T-helper 1 cell treated with Interleukin-12 subunit alpha and Interleukin-12 subunit beta and Interleukin-4 antibody, amounts not matched to agents 30 μg/mL and 1 μg/mL, for 36 hours (primary cell): ENCODE results near the gene PPARA.
A peak's percentile ranks its signal among the peaks of the same experiment; 100 is the strongest.

Experiments
- H3K27ac Mint-ChIP-seq: one replicate; pipeline ENCODE4 v1.8.0; 2021; ENCODE audit warnings: mild to moderate bottlenecking, mixed read lengths
- H3K27me3 Mint-ChIP-seq: one replicate; pipeline ENCODE4 v1.8.0; 2021; ENCODE audit warnings: low read depth, mixed read lengths
- H3K36me3 Mint-ChIP-seq: one replicate; pipeline ENCODE4 v1.8.0; 2021; ENCODE audit warnings: low read depth, mixed read lengths
- H3K4me1 Mint-ChIP-seq: one replicate; pipeline ENCODE4 v1.8.0; 2021; ENCODE audit warnings: low read depth, mixed read lengths
- H3K4me3 Mint-ChIP-seq: one replicate; pipeline ENCODE4 v1.8.0; 2021; ENCODE audit warnings: mild to moderate bottlenecking, moderate library complexity, mixed read lengths
- H3K9me3 Mint-ChIP-seq: one replicate; pipeline ENCODE4 v1.8.0; 2021; ENCODE audit warnings: mixed read lengths

Gene PPARA

DNA sequence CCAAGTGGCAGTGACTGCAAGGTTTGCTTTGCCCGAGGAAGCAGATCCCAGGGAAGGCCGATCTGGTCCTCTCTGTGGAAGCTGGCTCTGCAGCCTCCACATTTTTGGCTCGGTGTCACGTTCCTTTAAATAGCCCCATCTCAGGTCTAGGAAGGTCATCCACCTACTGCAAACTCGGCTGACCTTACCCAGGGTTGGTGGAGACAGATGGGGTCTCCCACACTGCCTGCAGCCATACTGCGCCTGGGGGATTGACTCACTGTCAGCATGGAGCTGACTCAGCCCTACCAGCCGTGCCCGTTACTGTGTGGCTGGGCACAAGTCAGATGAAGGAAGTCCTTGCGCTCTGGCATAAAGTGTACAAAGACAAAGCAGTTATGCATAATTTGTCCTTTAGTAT is 82.9 kb downstream of the PPARA start:
- peaks cover 11% of the 10 kb centered on the region for H3K36me3 Mint-ChIP-seq
- H3K27me3 Mint-ChIP-seq = no peaks in the 10 kb centered on the region
- H3K27ac Mint-ChIP-seq = no peak overlapping the region
- H3K9me3 Mint-ChIP-seq = no peaks in the 10 kb centered on the region
- peaks cover 1% of the 10 kb centered on the region for H3K4me1 Mint-ChIP-seq
- no peak overlapping the region for H3K4me3 Mint-ChIP-seq

DNA sequence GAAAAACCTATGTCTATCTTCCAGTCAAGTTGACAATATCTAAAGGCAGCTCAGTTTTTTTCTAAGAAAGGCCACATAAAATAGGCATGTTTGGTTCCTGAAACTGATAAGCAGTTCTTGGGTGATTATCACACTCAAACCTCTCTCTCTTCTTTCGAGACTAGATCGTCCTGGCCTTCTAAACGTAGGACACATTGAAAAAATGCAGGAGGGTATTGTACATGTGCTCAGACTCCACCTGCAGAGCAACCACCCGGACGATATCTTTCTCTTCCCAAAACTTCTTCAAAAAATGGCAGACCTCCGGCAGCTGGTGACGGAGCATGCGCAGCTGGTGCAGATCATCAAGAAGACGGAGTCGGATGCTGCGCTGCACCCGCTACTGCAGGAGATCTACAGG is 84.6 kb downstream of the PPARA start:
- no peak overlapping the region for H3K4me3 Mint-ChIP-seq
- H3K27me3 Mint-ChIP-seq = no peaks in the 10 kb centered on the region

DNA sequence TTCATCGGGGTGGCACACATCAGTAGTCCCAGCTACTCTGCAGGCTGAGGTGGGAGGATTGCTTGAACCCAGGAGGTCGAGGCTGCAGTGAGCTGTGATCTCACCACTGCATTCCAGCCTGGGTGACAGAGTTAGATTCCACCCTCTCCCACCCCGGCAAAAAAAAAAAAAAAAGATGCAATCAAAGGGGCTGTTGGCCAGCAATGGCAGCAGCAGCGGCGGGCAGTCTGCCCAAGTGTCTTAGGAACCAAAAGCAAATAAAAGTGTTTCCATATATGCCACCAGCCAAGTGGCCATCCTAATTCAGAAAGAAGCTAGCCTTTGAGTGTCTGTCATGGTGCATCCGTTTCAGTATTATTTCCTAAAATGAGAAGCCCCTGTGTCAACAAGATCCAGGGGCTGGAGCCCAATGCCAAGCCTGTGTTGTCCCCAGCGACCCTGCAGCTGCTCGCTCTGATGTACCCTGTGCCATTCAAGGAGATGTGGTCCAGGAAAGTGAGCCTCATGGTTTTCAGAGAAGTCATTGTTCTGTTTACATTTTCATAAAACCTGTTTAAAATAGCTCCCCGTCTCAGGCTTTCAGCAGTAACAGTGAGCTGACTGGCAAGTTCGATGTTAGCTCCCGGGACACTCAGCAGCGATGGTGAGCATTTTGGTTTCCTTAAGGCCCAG is 87.3 kb downstream of the PPARA start:
- Mint-ChIP-seq H3K27me3 (no peaks in the 10 kb centered on the region), H3K4me1 (peaks cover 14% of the 10 kb centered on the region), H3K27ac (no peak overlapping the region), H3K9me3 (no peaks in the 10 kb centered on the region), H3K36me3 (peaks cover 14% of the 10 kb centered on the region), H3K4me3 (no peak overlapping the region)

More for the DNA sequence above, 84.6 kb downstream of the PPARA start:
- Mint-ChIP-seq H3K9me3 (no peaks in the 10 kb centered on the region), H3K27ac (no peak overlapping the region), H3K4me1 (peaks cover 8% of the 10 kb centered on the region), H3K36me3 (peaks cover 12% of the 10 kb centered on the region)

DNA sequence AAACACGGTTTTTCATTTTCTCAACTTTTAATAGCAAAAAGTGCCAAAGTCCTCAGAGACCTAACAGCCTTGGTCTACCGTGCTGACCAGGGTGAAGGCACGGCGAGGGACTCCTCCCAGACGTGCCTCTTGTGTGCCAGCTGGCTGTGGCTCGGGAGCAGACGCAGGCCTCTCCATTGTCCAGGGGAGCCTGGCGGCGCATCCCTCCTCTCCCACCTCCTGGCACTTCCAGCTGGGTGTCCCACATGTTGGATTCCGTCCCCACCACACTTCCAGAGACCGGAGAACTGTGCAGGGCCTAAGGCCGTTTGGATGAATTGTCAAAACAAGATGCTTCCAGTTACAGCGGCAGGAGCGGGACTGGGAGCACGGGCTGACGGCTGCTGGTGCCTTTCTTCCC is 88.2 kb downstream of the PPARA start:
- H3K9me3 Mint-ChIP-seq = no peaks in the 10 kb centered on the region
- no peak overlapping the region for H3K27ac Mint-ChIP-seq
- no peaks in the 10 kb centered on the region for H3K27me3 Mint-ChIP-seq
- H3K4me1 Mint-ChIP-seq = peaks cover 14% of the 10 kb centered on the region
- no peak overlapping the region for H3K4me3 Mint-ChIP-seq
- peaks cover 15% of the 10 kb centered on the region for H3K36me3 Mint-ChIP-seq

DNA sequence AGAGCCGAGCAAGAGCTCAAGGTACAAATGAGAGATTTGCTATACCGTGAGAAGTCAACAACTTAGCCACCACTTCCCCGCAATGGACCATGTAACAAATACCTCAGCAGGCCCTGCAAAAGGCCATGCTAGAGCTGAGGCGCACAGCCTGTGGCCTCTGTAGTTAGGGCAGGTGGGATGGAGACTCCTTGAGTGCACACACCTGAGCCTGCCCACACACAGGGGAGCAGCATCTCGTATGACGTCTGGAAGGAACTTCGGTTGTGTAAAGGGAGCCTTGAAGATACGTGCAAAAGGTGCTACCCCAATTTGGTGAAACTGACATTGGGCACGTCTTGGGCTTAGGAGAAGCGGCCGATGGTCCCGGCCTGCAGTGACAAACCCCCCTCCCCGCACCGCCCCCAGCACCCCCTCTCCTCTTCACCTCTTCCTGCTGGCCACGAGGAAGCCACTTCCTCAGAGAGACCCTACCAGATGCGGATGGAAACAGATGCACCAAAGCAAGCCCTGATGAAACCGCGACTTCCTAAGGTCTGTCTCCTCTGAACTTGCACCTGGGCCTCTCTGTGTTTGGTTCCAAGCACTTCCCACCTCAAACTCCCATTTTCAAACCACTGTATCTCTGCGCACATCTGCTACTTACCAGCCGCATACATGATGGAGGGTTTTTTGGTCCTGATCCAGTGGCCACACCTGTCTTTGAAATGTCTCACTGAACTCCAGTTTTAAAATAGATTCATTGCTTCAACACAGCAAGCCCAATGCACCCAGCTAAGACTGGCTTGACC is 89.1 kb downstream of the PPARA start:
- Mint-ChIP-seq H3K9me3 (no peaks in the 10 kb centered on the region), H3K36me3 (peaks cover 19% of the 10 kb centered on the region), H3K27ac (peak overlapping the region; percentile 60), H3K27me3 (no peaks in the 10 kb centered on the region), H3K4me1 (peaks cover 14% of the 10 kb centered on the region), H3K4me3 (no peak overlapping the region)

DNA sequence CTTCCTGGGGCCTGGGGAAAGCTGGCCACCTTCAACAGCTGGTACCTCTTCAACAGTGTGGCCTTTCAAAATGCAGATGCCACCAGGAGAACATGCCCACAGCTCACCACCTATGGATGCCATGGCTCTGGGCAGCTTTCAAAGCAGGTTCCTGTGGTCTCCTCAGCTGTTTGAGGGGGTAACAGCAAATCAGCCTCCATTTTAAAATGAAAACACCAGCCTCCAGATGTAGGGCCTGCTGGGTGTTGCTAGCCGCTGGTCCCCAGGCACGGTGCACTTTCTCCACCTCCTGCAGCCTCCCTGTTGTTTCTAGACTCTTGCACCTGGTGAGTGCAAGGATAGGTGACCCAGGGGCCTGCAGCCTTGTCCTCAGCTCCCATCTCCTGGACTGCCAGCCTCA is 89.7 kb downstream of the PPARA start:
- H3K27ac Mint-ChIP-seq = no peak overlapping the region
- H3K4me3 Mint-ChIP-seq = no peak overlapping the region
- no peaks in the 10 kb centered on the region for H3K9me3 Mint-ChIP-seq
- peaks cover 17% of the 10 kb centered on the region for H3K36me3 Mint-ChIP-seq
- H3K4me1 Mint-ChIP-seq = peaks cover 14% of the 10 kb centered on the region
- no peaks in the 10 kb centered on the region for H3K27me3 Mint-ChIP-seq

DNA sequence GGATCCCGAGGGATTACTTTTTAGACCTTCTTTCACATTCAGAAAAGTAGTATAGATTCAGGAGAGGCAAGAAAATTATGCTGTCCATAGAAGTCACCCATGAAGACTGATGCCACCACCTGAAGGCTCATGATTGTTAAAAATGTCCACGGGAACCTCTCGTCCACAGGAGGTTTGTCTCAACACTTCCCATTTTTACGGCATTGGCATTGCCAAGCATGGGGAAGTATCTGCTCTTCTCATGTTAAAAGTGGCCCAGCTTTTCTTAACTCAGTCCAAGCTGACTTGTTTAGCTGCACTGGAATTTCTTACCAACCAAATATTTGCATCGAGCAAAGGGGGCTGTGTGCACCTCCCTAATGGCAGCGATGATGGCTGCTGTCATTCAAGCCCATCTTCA is 90.2 kb downstream of the PPARA start:
- no peaks in the 10 kb centered on the region for H3K9me3 Mint-ChIP-seq
- H3K4me3 Mint-ChIP-seq = no peak overlapping the region
- peaks cover 14% of the 10 kb centered on the region for H3K4me1 Mint-ChIP-seq
- H3K27ac Mint-ChIP-seq = no peak overlapping the region
- no peaks in the 10 kb centered on the region for H3K27me3 Mint-ChIP-seq
- H3K36me3 Mint-ChIP-seq = peaks cover 15% of the 10 kb centered on the region

DNA sequence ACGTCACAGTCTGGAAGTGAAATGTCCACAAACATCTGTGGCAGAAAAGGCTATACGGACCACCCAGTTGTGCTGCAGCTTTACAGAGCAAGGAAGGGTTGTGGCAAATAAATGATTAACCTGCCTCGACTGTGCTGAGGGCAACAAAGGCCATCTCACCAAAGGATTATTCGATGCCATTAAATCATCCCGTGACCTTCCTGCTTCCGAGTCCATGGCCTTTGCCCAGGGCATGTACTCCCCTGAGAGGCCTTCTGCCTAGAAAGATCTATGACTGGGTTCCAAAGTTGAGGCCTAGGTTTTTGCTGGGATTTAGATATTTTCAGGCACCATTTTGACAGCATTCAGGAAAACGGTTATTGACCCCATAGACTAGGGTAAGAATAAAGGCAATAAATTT is 90.6 kb downstream of the PPARA start:
- Mint-ChIP-seq H3K27me3 (no peaks in the 10 kb centered on the region), H3K27ac (no peak overlapping the region), H3K4me1 (peaks cover 14% of the 10 kb centered on the region)

DNA sequence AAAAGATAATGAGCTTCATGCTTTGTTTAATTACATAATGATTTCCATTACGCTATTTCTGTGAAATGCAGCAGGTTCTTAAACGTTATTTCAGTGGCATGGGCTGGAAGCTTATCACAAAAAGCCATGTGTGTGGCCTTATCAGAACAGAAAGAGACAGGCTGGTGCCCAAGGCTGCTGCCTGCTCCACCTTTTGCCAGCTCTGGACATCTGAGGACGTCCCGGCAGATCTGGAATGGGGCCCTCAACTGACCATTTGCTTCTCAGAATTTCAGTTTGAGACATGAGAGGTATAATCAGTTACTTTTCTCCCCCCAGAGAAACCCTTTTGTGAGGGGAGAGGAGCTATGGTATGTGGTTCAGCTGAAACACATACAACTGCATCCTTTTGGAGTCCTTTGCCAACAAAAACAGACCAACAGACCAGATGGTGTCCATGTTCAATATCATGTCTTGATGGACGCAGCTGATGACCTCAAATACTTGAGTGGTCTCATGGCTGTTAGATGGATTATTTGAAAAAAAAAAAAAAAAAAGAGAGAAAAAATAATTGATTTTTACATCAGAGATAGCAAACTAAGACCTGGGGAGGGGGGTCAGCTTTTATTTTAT is 91.2 kb downstream of the PPARA start:
- no peaks in the 10 kb centered on the region for H3K27me3 Mint-ChIP-seq
- no peaks in the 10 kb centered on the region for H3K9me3 Mint-ChIP-seq
- no peak overlapping the region for H3K27ac Mint-ChIP-seq

More for the DNA sequence above, 90.6 kb downstream of the PPARA start:
- Mint-ChIP-seq H3K9me3 (no peaks in the 10 kb centered on the region), H3K4me3 (no peak overlapping the region), H3K36me3 (peaks cover 18% of the 10 kb centered on the region)

DNA sequence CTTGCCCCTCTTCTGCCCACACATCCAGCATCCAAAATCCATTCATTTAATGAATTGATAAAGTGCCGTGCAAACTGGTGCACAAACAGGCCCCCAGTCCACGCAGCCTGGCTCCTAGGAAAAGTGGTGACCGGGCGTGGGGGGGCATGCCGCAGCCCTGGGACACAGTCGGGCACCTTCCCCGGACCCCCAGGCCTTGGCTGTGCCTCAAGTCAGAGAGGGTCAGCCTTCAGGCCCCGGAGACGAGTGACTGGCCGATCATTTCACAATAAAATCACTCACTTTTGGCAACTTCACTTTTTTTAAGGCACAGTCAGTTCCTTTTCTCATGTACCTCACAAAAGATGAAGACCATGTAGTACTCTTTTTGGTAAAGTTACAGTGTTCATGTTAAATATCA is 91.8 kb downstream of the PPARA start:
- Mint-ChIP-seq H3K9me3 (no peaks in the 10 kb centered on the region), H3K36me3 (peaks cover 17% of the 10 kb centered on the region), H3K27ac (no peak overlapping the region), H3K27me3 (no peaks in the 10 kb centered on the region), H3K4me3 (no peak overlapping the region), H3K4me1 (peaks cover 13% of the 10 kb centered on the region)

More for the DNA sequence above, 91.2 kb downstream of the PPARA start:
- Mint-ChIP-seq H3K36me3 (peaks cover 18% of the 10 kb centered on the region), H3K4me3 (no peak overlapping the region), H3K4me1 (peaks cover 13% of the 10 kb centered on the region)

DNA sequence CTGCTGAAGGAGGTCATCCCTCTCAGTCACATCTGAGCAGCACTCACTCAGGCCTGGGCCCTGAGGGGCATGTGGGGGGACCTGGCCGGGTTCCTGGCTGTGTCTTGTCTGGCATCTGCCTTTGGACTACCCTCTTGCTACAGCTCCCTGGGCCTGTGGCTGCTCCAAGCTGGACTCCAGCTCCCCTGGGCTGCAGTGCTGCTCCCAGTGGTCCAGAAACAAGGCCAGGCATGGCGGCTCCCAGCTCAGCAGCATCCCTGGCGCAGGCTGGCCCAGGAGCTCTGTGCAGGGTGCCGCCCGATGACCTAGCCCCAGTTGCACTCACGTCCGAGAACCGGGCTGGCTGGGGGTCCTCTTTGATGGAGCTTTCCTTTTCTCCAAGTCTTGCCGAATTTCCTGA is 94.4 kb downstream of the PPARA start:
- peaks cover 12% of the 10 kb centered on the region for H3K4me1 Mint-ChIP-seq
- no peaks in the 10 kb centered on the region for H3K9me3 Mint-ChIP-seq
- peaks cover 13% of the 10 kb centered on the region for H3K36me3 Mint-ChIP-seq
- no peaks in the 10 kb centered on the region for H3K27me3 Mint-ChIP-seq
- H3K27ac Mint-ChIP-seq = no peak overlapping the region
- H3K4me3 Mint-ChIP-seq = no peak overlapping the region

DNA sequence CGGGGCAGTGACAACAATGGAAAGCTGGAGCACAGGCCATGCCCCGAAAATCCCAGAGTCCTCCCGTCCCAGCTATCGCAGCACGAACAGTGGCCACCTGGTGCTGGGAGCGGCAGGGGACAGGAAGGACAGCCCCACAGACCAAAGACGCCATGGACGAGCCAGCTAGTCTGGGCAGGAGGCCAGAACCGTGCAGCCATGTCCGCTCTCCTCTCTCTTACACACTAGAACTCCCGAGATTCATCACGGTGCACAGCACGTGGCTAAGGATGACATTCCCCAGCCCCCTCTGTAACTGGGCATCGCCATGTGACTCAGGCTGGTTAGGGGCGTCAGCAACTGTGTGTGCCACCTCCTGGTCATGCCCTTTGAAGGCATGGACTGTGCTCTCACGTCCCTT is 95.2 kb downstream of the PPARA start:
- no peak overlapping the region for H3K4me3 Mint-ChIP-seq
- H3K4me1 Mint-ChIP-seq = peaks cover 5% of the 10 kb centered on the region
- H3K27me3 Mint-ChIP-seq = no peaks in the 10 kb centered on the region
- no peaks in the 10 kb centered on the region for H3K9me3 Mint-ChIP-seq
- H3K36me3 Mint-ChIP-seq = peaks cover 13% of the 10 kb centered on the region
- H3K27ac Mint-ChIP-seq = no peak overlapping the region

DNA sequence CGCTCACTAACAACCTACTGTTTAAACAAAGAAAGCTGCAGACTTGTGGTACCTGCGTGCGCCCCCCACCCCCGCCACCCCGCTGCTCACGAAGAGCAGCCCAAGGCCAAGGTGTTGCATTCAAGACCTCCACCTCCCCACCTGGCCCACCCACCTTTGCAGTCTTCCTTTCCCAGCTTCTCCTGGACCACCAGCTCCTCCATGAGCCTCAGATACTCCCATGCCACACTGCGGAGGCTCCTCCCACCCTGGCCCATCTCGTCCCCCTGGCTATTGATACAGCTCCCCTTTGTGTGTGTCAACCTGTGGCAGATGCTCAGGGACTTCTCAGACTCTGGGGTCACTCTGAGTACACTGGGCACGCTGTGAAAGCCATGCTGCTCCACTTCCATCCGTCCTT is 95.9 kb downstream of the PPARA start:
- Mint-ChIP-seq H3K27ac (no peak overlapping the region), H3K36me3 (peaks cover 11% of the 10 kb centered on the region), H3K4me1 (peaks cover 7% of the 10 kb centered on the region), H3K27me3 (no peaks in the 10 kb centered on the region), H3K4me3 (no peak overlapping the region), H3K9me3 (no peaks in the 10 kb centered on the region)

DNA sequence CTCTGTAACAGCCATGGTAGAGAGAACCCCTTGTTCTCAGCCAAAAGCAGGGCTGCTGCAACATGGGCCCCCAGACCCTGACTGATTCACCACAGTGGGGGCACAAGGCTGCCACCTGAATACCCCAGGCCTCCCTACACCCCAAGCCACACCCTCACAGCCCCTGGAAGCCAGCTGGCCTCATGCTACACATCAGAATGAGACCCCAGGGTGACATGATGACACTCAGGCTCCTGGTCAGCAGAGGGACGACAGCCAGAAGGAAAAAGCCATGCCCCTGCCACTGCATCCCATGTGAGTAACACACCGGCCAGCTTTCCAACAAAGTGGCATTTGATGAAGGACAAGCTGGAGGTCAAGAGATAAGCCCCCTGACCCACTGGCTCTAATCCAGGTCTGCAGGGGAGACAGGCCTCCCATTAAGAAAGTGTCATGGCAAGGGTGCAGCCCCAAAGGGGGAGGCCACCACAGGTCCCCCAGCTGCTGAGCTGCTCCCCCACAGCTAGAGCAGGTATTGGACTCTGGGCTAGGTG is 97.2 kb downstream of the PPARA start:
- H3K27ac Mint-ChIP-seq = no peak overlapping the region
- no peaks in the 10 kb centered on the region for H3K9me3 Mint-ChIP-seq
- peaks cover 11% of the 10 kb centered on the region for H3K36me3 Mint-ChIP-seq
- H3K27me3 Mint-ChIP-seq = no peaks in the 10 kb centered on the region
- H3K4me1 Mint-ChIP-seq = peaks cover 16% of the 10 kb centered on the region
- H3K4me3 Mint-ChIP-seq = no peak overlapping the region
